H1 (cell line): Measurements from ENCODE around the gene SRGAP2C. TPM values are rescaled to one million over a fixed set of nuclear protein-coding genes. Genes with fewer than 3 reads are reported as not detected.
"Not testable (repeated sequence)": the region's sequence is repeated elsewhere in the genome, so short reads cannot be mapped to it uniquely, and the experiment has no call there.

Source experiments
- CTCF ChIA-PET: fragments of 300-600 bp; sonication (Branson Sonifier 250); formaldehyde crosslinking; loops from one replicate; lab custom pipeline; 2021; ENCODE audit not compliant: partially characterized antibody; lab: Charles Lee
- POLR2A ChIA-PET: fragments of 300-600 bp; sonication (Branson Sonifier 250); formaldehyde crosslinking; loops from one replicate; lab custom pipeline; 2021; ENCODE audit warnings: inconsistent platforms; ENCODE audit not compliant: partially characterized antibody; lab: Charles Lee
- DNase-seq, 2 experiments: peaks; one replicate each; pipeline versions ENCODE4 v3.0.0 to v3.0.0-alpha.2; 2010 to 2022; ENCODE audit warnings: low spot score in 2 of 2, low read depth in 1 of 2, mixed read lengths in 1 of 2
- FAIRE-seq: peaks from 2 replicates; lab custom pipeline; 2011; peaks lifted over from hg19 to GRCh38; lab: Jason Lieb, UNC
- H2AFZ ChIP-seq: 2 replicates; pipeline ENCODE4 v1.8.1; 2012; ENCODE audit warnings: low read length, inconsistent platforms
- H2AK5ac ChIP-seq: 2 replicates; pipeline ENCODE4 v1.6.1; 2013; ENCODE audit warnings: low read depth, low read length
- H2BK120ac ChIP-seq: replicated peaks from 2 replicates; pipeline ENCODE3; 2013; ENCODE audit warnings: low read depth, low read length, inconsistent platforms
- H2BK12ac ChIP-seq: 2 replicates; pipeline ENCODE4 v1.6.1; 2013; ENCODE audit warnings: low read depth, low read length
- H2BK15ac ChIP-seq: 2 replicates; pipeline ENCODE4 v1.6.1; 2013; ENCODE audit warnings: low read length
- H2BK20ac ChIP-seq: 2 replicates; pipeline ENCODE4 v1.6.1; 2013; ENCODE audit warnings: low read length
- H2BK5ac ChIP-seq: 2 replicates; pipeline ENCODE4 v1.6.1; 2013; ENCODE audit warnings: low read depth, low read length
- H3K14ac ChIP-seq: 2 replicates; pipeline ENCODE4 v1.6.1; 2013; ENCODE audit warnings: inconsistent platforms; ENCODE audit not compliant: insufficient read length
- H3K18ac ChIP-seq: 2 replicates; pipeline ENCODE4 v1.6.1; 2013; ENCODE audit warnings: low read length; ENCODE audit errors: extremely low read depth
- H3K23ac ChIP-seq: 2 replicates; pipeline ENCODE4 v1.6.1; 2013; ENCODE audit warnings: inconsistent platforms; ENCODE audit not compliant: insufficient read length
- H3K23me2 ChIP-seq: 2 replicates; pipeline ENCODE4 v1.6.1; 2013; ENCODE audit warnings: low read depth, low read length
- H3K27ac ChIP-seq: 2 replicates; pipeline ENCODE4 v1.6.1; 2011; ENCODE audit warnings: low read depth, low read length, inconsistent platforms
- H3K27me3 ChIP-seq, 4 experiments: replicated peaks in 1 of 4; 1 replicate in 1 of 4; 2 replicates in 3 of 4; pipeline versions ENCODE4 v1.6.1 to v1.8.1; 2011 to 2013; ENCODE audit warnings: low read length in 3 of 4, mild to moderate bottlenecking in 3 of 4, inconsistent platforms in 2 of 4, mixed read lengths in 2 of 4, moderate library complexity in 1 of 4; ENCODE audit not compliant: control insufficient read depth in 3 of 4, insufficient read depth in 3 of 4; ENCODE audit errors: extremely low read depth in 1 of 4
- H3K36me3 ChIP-seq, 4 experiments: 2 replicates each; pipeline versions ENCODE4 v1.6.1 to v1.8.1; 2011 to 2013; ENCODE audit warnings: mild to moderate bottlenecking in 4 of 4, low read length in 3 of 4, moderate library complexity in 2 of 4, control low read depth in 1 of 4, inconsistent platforms in 1 of 4; ENCODE audit not compliant: insufficient read depth in 4 of 4, control insufficient read depth in 2 of 4
- H3K4ac ChIP-seq: replicated peaks from 2 replicates; pipeline ENCODE3; 2013; ENCODE audit warnings: low read length, low read depth, mixed read lengths, inconsistent platforms; ENCODE audit not compliant: insufficient read length
- H3K4me1 ChIP-seq, 4 experiments: replicated peaks in 1 of 4; 1 replicate in 1 of 4; 2 replicates in 3 of 4; pipeline versions ENCODE4 v1.6.1 to v1.8.1; 2011 to 2013; ENCODE audit warnings: low read length in 3 of 4, inconsistent platforms in 2 of 4, mixed read lengths in 1 of 4; ENCODE audit not compliant: insufficient read depth in 4 of 4, control insufficient read depth in 3 of 4
- H3K4me2 ChIP-seq, 2 experiments: 2 replicates each; pipeline versions ENCODE4 v1.6.1 to v1.8.1; 2011 to 2013; ENCODE audit warnings: low read depth in 2 of 2, low read length in 2 of 2, control low read depth in 1 of 2, inconsistent platforms in 1 of 2, mild to moderate bottlenecking in 1 of 2; ENCODE audit not compliant: insufficient read depth in 1 of 2
- H3K4me3 ChIP-seq, 4 experiments: fragments of 200-600, 300-600 bp in 1 of 4; sonication (generic), shearing (Covaris generic), sonication (Bioruptor Twin) in 1 of 4; 2 replicates each; pipeline versions ENCODE4 v1.5.1 to v1.8.1; 2011 to 2016; ENCODE audit warnings: low read length in 4 of 4, low read depth in 3 of 4, control low read depth in 2 of 4, inconsistent platforms in 2 of 4, mild to moderate bottlenecking in 2 of 4, mixed read lengths in 1 of 4, moderate library complexity in 1 of 4; ENCODE audit not compliant: insufficient read depth in 2 of 4; ENCODE audit errors: extremely low read depth in 1 of 4
- H3K56ac ChIP-seq: replicated peaks from 2 replicates; pipeline ENCODE3; 2013; ENCODE audit warnings: low read depth, mild to moderate bottlenecking, mixed read lengths, low read length, inconsistent platforms; ENCODE audit not compliant: insufficient read length
- H3K79me1 ChIP-seq: 2 replicates; pipeline ENCODE4 v1.6.1; 2013; ENCODE audit warnings: low read depth, low read length, control low read depth
- H3K79me2 ChIP-seq, 2 experiments: 2 replicates each; pipeline versions ENCODE4 v1.6.1 to v1.8.1; 2012 to 2013; ENCODE audit warnings: low read length in 2 of 2, mild to moderate bottlenecking in 2 of 2, inconsistent platforms in 1 of 2; ENCODE audit not compliant: insufficient read depth in 2 of 2, control insufficient read depth in 1 of 2
- H3K9ac ChIP-seq, 4 experiments: replicated peaks in 1 of 4; 1 replicate in 1 of 4; 2 replicates in 3 of 4; pipeline versions ENCODE4 v1.6.1 to v1.8.1; 2011 to 2013; ENCODE audit warnings: low read depth in 3 of 4, low read length in 3 of 4, control low read depth in 2 of 4, mild to moderate bottlenecking in 2 of 4, moderate library complexity in 2 of 4, inconsistent platforms in 1 of 4; ENCODE audit errors: extremely low read depth in 1 of 4
- H3K9me3 ChIP-seq, 2 experiments: 2 replicates each; pipeline versions ENCODE4 v1.6.1 to v1.8.1; 2012 to 2013; ENCODE audit warnings: mild to moderate bottlenecking in 2 of 2, moderate library complexity in 2 of 2, control low read depth in 1 of 2, inconsistent platforms in 1 of 2, low read depth in 1 of 2, low read length in 1 of 2, mixed read lengths in 1 of 2; ENCODE audit not compliant: insufficient read depth in 2 of 2
- H4K20me1 ChIP-seq, 2 experiments: replicated peaks in 1 of 2; 2 replicates each; pipeline versions ENCODE3 to v1.8.1; 2011 to 2013; ENCODE audit warnings: inconsistent platforms in 2 of 2, low read length in 2 of 2, mild to moderate bottlenecking in 1 of 2; ENCODE audit not compliant: insufficient read depth in 2 of 2, control insufficient read depth in 1 of 2
- H4K5ac ChIP-seq: 2 replicates; pipeline ENCODE4 v1.6.1; 2013; ENCODE audit warnings: low read length, low read depth, mixed read lengths, inconsistent platforms; ENCODE audit not compliant: insufficient read length
- H4K8ac ChIP-seq: 2 replicates; pipeline ENCODE4 v1.8.0; 2013; ENCODE audit warnings: mild to moderate bottlenecking, moderate library complexity, low read length, inconsistent platforms; ENCODE audit not compliant: insufficient read depth; ENCODE audit errors: extremely low read depth
- H4K91ac ChIP-seq: replicated peaks from 2 replicates; pipeline ENCODE3; 2013; ENCODE audit warnings: low read length, mixed read lengths, inconsistent platforms; ENCODE audit not compliant: insufficient read length
- WGBS, 2 experiments: shearing (Covaris generic) in 1 of 2; methylation state at CpG; one replicate each; pipeline versions ENCODE4 v1.1.6 to v1.1.7; 2013 to 2015; ENCODE audit warnings: low lambda C conversion rate in 2 of 2, mixed read lengths in 2 of 2, inconsistent platforms in 1 of 2, low coverage in 1 of 2, missing lambda C conversion rate in 1 of 2; ENCODE audit not compliant: insufficient replicate concordance in 2 of 2, insufficient coverage in 1 of 2, insufficient read length in 1 of 2; ENCODE audit errors: extremely low coverage in 1 of 2, missing lambda C conversion rate in 1 of 2; 5-methylcytosine and 5-hydroxymethylcytosine counted together
- polyA plus RNA-seq, 7 experiments: library from polyadenylated mRNA; depleted of rRNA in 3 of 7; stranded (reverse) in 5 of 7; unstranded in 2 of 7; fragments of >200 nt in 5 of 7; fragments of 200-250 nt in 2 of 7; gene quantifications; 1 replicate in 5 of 7; 2 replicates in 1 of 7; 4 replicates in 1 of 7; pipeline versions ENCODE4 v1.2.1 to v1.2.3, GENCODE V29; 2011 to 2013; ENCODE audit warnings: missing spikeins in 2 of 7, mixed read lengths in 2 of 7
- total RNA-seq: library from RNA; stranded (reverse); fragmentation: NEBNext Ultra II Directional; extraction: Animal tissue kit (Norgen Biotek cat#: 25700); gene quantifications from 2 replicates; pipeline ENCODE4 v1.2.1, GENCODE V29; 2021

SRGAP2C gene
- total and polyA plus RNA-seq, 2 of the 8 experiments (the other 6 are each of a cell fraction or from before 2014, with no cell fraction given), result 2.5 to 25.2 TPM

DNA sequence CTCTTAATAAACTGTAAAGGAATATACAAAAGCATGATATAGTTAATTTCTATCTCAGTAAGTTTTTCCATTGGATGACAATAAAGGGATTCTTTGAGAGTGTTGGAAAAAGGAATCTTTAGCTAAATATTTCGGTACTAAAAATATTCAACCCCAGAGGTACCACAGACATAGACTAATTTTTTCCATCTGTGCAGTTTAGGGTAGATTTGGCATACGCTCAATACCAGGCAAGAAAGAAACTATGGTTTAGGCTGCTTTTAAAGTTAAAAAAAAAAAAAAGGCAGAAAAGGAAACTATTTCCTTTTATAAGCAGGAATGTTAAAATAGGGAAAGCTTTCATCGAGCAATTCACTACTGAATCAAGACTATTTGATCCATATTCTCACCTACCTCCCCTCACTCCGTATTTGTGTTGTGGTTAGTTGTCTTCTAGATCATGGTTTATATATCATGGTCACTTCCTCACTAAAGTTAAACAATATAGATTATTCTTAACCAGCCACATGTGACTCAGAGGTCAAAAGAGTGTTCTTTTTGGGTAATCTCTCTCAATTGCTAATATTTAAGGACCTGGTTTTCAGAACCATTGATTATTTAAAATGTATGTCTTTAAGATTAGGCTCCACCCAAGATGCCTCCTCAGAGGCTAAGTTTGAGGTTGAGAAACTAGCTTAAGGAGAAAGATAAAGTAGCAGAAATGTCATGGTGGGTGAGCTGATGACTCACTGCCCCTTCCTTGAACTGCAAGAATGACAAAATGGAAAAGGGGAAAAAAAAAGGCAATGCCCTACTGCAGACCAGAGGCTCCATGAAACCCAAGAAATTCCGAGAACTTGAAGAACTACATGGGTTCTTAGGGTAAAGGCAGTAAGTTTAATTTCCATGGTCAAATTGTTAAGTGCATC is 20.7 kb upstream of the SRGAP2C start:
- H2AK5ac ChIP-seq, H2BK5ac ChIP-seq, H3K27ac ChIP-seq, H3K4me2 ChIP-seq, H3K9ac ChIP-seq, H2BK15ac ChIP-seq, H2BK120ac ChIP-seq, H3K4ac ChIP-seq, H2BK20ac ChIP-seq, H4K91ac ChIP-seq, H3K9me3 ChIP-seq, H3K79me2 ChIP-seq, H4K5ac ChIP-seq, FAIRE-seq, H2BK12ac ChIP-seq, H3K56ac ChIP-seq, H3K23me2 ChIP-seq, H4K20me1 ChIP-seq, H3K79me1 ChIP-seq, H3K36me3 ChIP-seq, CTCF ChIA-PET, H2AFZ ChIP-seq, H3K4me1 ChIP-seq, H3K4me3 ChIP-seq, DNase-seq, POLR2A ChIA-PET, H4K8ac ChIP-seq, H3K23ac ChIP-seq, H3K18ac ChIP-seq, H3K27me3 ChIP-seq, H3K14ac ChIP-seq: not testable (repeated sequence)
- 100% methylated on average over 2 of the region's 5 CpGs; no CpG with 5 or more reads in 1 of the 2 experiments for WGBS, 2 experiments

DNA sequence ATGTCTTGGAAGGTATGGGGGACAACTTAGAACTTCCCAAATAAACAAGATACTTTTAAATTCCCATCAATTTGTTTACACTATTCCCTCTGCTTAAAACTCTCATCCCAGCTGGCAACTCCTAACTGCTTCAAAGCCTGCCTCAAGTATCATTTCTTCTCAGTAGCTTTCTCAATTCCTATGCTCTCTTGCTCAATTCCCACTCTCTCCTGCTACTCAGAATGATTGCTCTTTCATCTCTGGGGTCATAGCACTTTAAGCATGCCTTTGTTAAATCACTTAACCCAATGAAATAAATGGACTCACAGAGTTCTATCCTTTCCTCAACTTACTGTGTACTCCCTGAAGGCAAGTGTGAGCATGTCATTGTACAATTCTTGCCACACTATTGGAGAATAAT is 19.5 kb upstream of the SRGAP2C start:
- H2BK120ac ChIP-seq, H4K20me1 ChIP-seq, H4K8ac ChIP-seq, H3K4ac ChIP-seq, H3K27ac ChIP-seq, H3K9me3 ChIP-seq, H4K5ac ChIP-seq, H3K4me2 ChIP-seq, H3K56ac ChIP-seq, H3K9ac ChIP-seq, H3K4me1 ChIP-seq, H3K18ac ChIP-seq, CTCF ChIA-PET, H4K91ac ChIP-seq, H2AFZ ChIP-seq, H2BK12ac ChIP-seq, H2BK20ac ChIP-seq, H2BK5ac ChIP-seq, H3K79me2 ChIP-seq, FAIRE-seq, H3K23ac ChIP-seq, DNase-seq, H3K14ac ChIP-seq, H3K79me1 ChIP-seq, H2BK15ac ChIP-seq, H3K36me3 ChIP-seq, POLR2A ChIA-PET, H3K4me3 ChIP-seq, H3K23me2 ChIP-seq, H2AK5ac ChIP-seq, H3K27me3 ChIP-seq: not testable (repeated sequence)
